ENCODE measurements around the gene TUBGCP3. TPM values are rescaled to one million over a fixed set of nuclear protein-coding genes. Genes with fewer than 3 reads are reported as not detected.

The TUBGCP3 gene
- total and polyA plus RNA-seq, 2 donors (not counting 1 experiment from before 2014, with no cell fraction given): 30.6 to 65.1 TPM

DNA sequence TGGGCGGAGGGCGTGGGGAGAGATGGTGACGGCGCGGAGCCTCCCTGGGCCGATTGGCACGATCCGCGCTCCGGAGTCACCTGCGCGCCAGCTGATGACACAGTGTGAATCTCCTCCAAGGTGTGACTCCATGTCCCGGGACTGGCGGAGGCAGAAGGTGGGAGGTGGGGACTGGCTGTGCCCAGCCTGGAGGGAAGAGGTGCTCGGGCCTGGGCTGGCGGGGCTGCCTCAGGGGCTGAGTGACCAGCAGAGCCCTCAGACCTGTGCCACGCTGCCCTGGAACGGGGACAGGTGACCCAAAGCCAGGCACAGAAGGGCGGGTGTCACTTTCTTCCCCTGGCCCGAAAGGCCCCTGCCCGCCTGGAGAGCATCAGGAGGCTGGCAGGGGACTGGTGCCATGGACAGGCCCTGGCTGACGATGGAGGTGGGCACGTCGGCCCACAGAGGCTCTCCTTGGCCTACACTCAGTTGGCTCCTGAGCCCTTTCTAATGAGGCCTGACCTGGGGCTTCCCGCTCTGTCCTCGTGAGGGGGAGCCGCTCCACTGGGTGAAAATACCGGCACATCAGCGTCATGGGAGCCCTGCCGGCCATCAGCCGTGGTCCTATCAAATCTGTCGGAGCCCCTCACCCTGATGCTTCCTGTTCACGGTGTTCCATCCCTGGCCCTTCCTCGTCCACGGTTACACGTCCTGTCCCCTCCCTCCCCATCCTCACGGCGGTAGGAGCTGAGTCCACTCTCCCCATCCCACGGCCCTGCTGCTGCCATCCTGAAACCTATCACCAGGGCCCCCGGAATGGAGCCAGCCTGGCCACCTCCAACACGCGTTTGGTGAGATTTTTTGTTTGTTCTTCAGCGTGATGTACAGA is 136.2 kb downstream of the TUBGCP3 start:
- Histone ChIP-seq H3K36me3 (replicated peaks in 1 of 2; ENCODE audit: control extremely low read depth in 1 of 2, control insufficient read depth in 1 of 2, extremely low read depth in 1 of 2, insufficient read depth in 2 of 2, low read length in 1 of 2) (no peaks in the 10 kb centered on the region), H3K27me3 (replicated peaks in 1 of 4; ENCODE audit: control extremely low read depth in 1 of 4, control insufficient read depth in 3 of 4, insufficient read depth in 4 of 4, low read length in 3 of 4) (no peaks in the 10 kb centered on the region), H4K20me1 (ENCODE audit: control insufficient read depth, insufficient read depth, low read length, poor library complexity, severe bottlenecking) (no peaks in the 10 kb centered on the region), H2AFZ (ENCODE audit: insufficient read depth, low read depth, low read length, poor library complexity, severe bottlenecking) (no peak overlapping the region), H3K79me2 (ENCODE audit: control insufficient read depth, insufficient read depth, low read length) (no peaks in the 10 kb centered on the region), H3K4me1 (ENCODE audit: control insufficient read depth in 2 of 2, insufficient read depth in 2 of 2, low read length in 2 of 2) (no peaks in the 10 kb centered on the region), H3K4me3 (ENCODE audit: control extremely low read depth in 1 of 5, extremely low read depth in 1 of 5, insufficient read depth in 1 of 5, low read depth in 2 of 5, low read length in 4 of 5) (no peak overlapping the region), H3K9ac (ENCODE audit: low read length) (no peak overlapping the region), H3K4me2 (replicated peaks; ENCODE audit: low read depth, low read length, poor library complexity, severe bottlenecking) (no peak overlapping the region), H3K27ac (ENCODE audit: low read length in 2 of 2) (no peak overlapping the region), H3K9me3 (ENCODE audit: control extremely low read depth in 1 of 3, control insufficient read depth in 2 of 3, insufficient read depth in 1 of 3, low read length in 2 of 3) (peaks cover 0 to 8% (median 0%) of the 10 kb centered on the region in 3 donors)
- DNase-seq (no peak), ATAC-seq (ENCODE audit: low read depth) (no peak)
- H3K4me1 Mint-ChIP-seq: no peaks in the 10 kb centered on the region
- WGBS (ENCODE audit: insufficient coverage): 85% methylated on average over 43 of the region's 43 CpGs
- no peaks in the 10 kb centered on the region for H3K9me3 Mint-ChIP-seq (ENCODE audit: insufficient read depth)
- H3K27me3 Mint-ChIP-seq: peaks cover 8% of the 10 kb centered on the region
- no peak overlapping the region for H3K4me3 Mint-ChIP-seq
- TF ChIP-seq EZH2 (IDR thresholded peaks at IDR 0.05; ENCODE audit: borderline replicate concordance, insufficient read depth, low read depth, low read length, poor library complexity, severe bottlenecking): no peak
- TF ChIP-seq, protein P1, sequence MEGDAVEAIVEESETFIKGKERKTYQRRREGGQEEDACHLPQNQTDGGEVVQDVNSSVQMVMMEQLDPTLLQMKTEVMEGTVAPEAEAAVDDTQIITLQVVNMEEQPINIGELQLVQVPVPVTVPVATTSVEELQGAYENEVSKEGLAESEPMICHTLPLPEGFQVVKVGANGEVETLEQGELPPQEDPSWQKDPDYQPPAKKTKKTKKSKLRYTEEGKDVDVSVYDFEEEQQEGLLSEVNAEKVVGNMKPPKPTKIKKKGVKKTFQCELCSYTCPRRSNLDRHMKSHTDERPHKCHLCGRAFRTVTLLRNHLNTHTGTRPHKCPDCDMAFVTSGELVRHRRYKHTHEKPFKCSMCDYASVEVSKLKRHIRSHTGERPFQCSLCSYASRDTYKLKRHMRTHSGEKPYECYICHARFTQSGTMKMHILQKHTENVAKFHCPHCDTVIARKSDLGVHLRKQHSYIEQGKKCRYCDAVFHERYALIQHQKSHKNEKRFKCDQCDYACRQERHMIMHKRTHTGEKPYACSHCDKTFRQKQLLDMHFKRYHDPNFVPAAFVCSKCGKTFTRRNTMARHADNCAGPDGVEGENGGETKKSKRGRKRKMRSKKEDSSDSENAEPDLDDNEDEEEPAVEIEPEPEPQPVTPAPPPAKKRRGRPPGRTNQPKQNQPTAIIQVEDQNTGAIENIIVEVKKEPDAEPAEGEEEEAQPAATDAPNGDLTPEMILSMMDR (IDR thresholded peaks at IDR 0.05): no peak
- intact Hi-C loops (cut with micrococcal nuclease): no loop called here
- ChIA-PET CTCF (no interaction called here), POLR2A (no interaction called here)
- no peak overlapping the region for H3K27ac Mint-ChIP-seq

DNA sequence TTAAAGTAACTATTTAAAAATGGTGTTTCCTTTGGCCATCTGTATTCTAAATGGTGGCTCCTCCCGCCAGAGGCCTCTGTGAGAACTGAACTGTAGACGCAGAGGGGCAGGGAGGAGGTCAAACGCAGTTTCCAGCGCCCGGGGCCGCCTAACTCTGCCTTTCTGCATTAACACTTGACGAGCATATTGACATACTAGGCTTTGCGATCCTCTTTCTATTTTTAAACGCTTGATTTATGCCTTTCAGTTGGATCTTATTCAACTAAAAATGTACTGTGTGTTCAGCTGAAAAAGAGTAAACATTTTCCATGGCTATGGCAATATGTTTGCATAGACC is 137.1 kb downstream of the TUBGCP3 start:
- no peak for ATAC-seq (ENCODE audit: low read depth)
- Histone ChIP-seq H3K9ac (ENCODE audit: low read length) (no peak overlapping the region), H3K4me3 (ENCODE audit: control extremely low read depth in 1 of 5, extremely low read depth in 1 of 5, insufficient read depth in 1 of 5, low read depth in 2 of 5, low read length in 4 of 5) (no peak overlapping the region), H3K27me3 (replicated peaks in 1 of 4; ENCODE audit: control extremely low read depth in 1 of 4, control insufficient read depth in 3 of 4, insufficient read depth in 4 of 4, low read length in 3 of 4) (no peaks in the 10 kb centered on the region), H3K4me2 (replicated peaks; ENCODE audit: low read depth, low read length, poor library complexity, severe bottlenecking) (no peak overlapping the region), H4K20me1 (ENCODE audit: control insufficient read depth, insufficient read depth, low read length, poor library complexity, severe bottlenecking) (no peaks in the 10 kb centered on the region), H3K79me2 (ENCODE audit: control insufficient read depth, insufficient read depth, low read length) (no peaks in the 10 kb centered on the region), H3K4me1 (ENCODE audit: control insufficient read depth in 2 of 2, insufficient read depth in 2 of 2, low read length in 2 of 2) (no peaks in the 10 kb centered on the region), H3K36me3 (replicated peaks in 1 of 2; ENCODE audit: control extremely low read depth in 1 of 2, control insufficient read depth in 1 of 2, extremely low read depth in 1 of 2, insufficient read depth in 2 of 2, low read length in 1 of 2) (no peaks in the 10 kb centered on the region), H2AFZ (ENCODE audit: insufficient read depth, low read depth, low read length, poor library complexity, severe bottlenecking) (no peak overlapping the region), H3K9me3 (ENCODE audit: control extremely low read depth in 1 of 3, control insufficient read depth in 2 of 3, insufficient read depth in 1 of 3, low read length in 2 of 3) (no peaks in the 10 kb centered on the region), H3K27ac (ENCODE audit: low read length in 2 of 2) (no peak overlapping the region)
- no peak overlapping the region for H3K27ac Mint-ChIP-seq
- intact Hi-C loops (cut with micrococcal nuclease): no loop called here
- H3K9me3 Mint-ChIP-seq (ENCODE audit: insufficient read depth): no peaks in the 10 kb centered on the region
- no peak overlapping the region for H3K4me3 Mint-ChIP-seq
- ChIA-PET CTCF (no interaction called here), POLR2A (no interaction called here)
- no peak for DNase-seq
- peaks cover 8% of the 10 kb centered on the region for H3K27me3 Mint-ChIP-seq
- H3K4me1 Mint-ChIP-seq: no peaks in the 10 kb centered on the region
- TF ChIP-seq, protein P1 (IDR thresholded peaks at IDR 0.05): no peak
- no peak for TF ChIP-seq EZH2 (IDR thresholded peaks at IDR 0.05; ENCODE audit: borderline replicate concordance, insufficient read depth, low read depth, low read length, poor library complexity, severe bottlenecking)
- WGBS (ENCODE audit: insufficient coverage): 74% methylated on average over 7 of the region's 9 CpGs

Data from B cell (primary cell).